Activated T-cell treated with anti-CD3 and anti-CD28 coated beads, Interleukin-2, amount 50 U/mL, for 72 hours (primary cell): ENCODE data around the gene PSMA6. TPM values are rescaled to one million over a fixed set of nuclear protein-coding genes. Genes with fewer than 3 reads are reported as not detected.
A peak's percentile ranks its signal among the peaks of the same experiment; 100 is the strongest.
"Not testable (repeated sequence)": the region's sequence is repeated elsewhere in the genome, so short reads cannot be mapped to it uniquely, and the experiment has no call there.

ENCODE experiments used
- ATAC-seq, 2 donors: fragments of 150-1000 bp; cut with Tn5 transposase; replicated peaks in 1 of 2; 2 replicates each; pipeline ENCODE4 v1.10.0; 2021; ENCODE audit warnings: moderate library complexity in 2 of 2, mild to moderate bottlenecking in 1 of 2
- DNase-seq, 2 donors: peaks; one replicate each; pipeline ENCODE4 v3.0.0; 2021 to 2022; ENCODE audit warnings: mixed read lengths in 1 of 2
- H3K27ac Mint-ChIP-seq: one replicate; pipeline ENCODE4 v1.8.0; 2022; ENCODE audit warnings: mild to moderate bottlenecking, moderate library complexity, mixed read lengths
- H3K27me3 Mint-ChIP-seq: one replicate; pipeline ENCODE4 v1.8.0; 2022; ENCODE audit warnings: low read depth, mixed read lengths
- H3K36me3 Mint-ChIP-seq, 2 donors: one replicate each; pipeline ENCODE4 v1.8.0; 2022; ENCODE audit warnings: mixed read lengths in 2 of 2, mild to moderate bottlenecking in 1 of 2; ENCODE audit not compliant: insufficient read depth in 2 of 2
- H3K4me1 Mint-ChIP-seq: one replicate; pipeline ENCODE4 v1.8.0; 2022; ENCODE audit warnings: low read depth, mixed read lengths
- H3K4me3 Mint-ChIP-seq, 2 donors: one replicate each; pipeline ENCODE4 v1.8.0; 2022; ENCODE audit warnings: mild to moderate bottlenecking in 2 of 2, mixed read lengths in 2 of 2, moderate library complexity in 2 of 2
- H3K9me3 Mint-ChIP-seq, 2 donors: one replicate each; pipeline ENCODE4 v1.8.0; 2022; ENCODE audit warnings: mixed read lengths in 2 of 2
- total RNA-seq, 2 donors: library from RNA; stranded (reverse); gene quantifications; one replicate each; pipeline ENCODE4 v1.2.3, GENCODE V29; 2022

PSMA6 gene
- 100 to 1,000 TPM; 325 to 349 TPM for total RNA-seq

DNA sequence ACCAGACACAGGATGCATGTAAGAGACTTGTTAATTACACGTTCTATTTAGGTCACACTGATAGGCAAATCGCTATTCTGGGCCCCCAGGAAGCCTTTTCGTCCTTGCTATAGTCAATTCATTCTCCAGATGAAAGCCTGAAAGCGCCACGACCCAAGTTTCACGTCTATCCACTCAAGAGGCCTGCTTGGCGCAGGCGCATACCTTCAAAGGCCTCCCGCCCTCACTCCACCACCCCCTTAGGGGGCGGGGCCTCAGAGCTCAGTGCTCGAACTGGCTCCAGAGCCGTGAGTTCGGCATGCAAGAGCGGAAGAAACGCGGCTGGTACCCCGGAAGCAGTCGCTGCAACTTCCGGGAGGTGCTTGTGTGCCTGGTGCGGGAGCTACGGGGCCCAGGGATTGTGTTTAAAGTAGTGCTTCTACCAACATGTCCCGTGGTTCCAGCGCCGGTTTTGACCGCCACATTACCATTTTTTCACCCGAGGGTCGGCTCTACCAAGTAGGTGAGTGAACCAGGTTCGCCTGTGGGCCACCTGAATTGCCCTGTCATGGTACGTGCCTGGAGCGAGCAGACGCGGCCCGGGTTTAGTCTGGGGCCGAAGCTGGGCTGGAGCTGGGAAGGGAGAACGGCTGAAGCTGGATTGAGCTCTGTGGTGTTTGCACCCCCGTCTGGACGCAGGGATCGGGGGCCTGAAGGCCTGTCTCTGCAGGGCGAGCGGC lies at the start of gene PSMA6:
Gene PSMA6 (plus strand): TSS at position 332 of the 719 bp plus-strand sequence. CDS start 95 bp downstream, at position 427.
- H3K36me3 Mint-ChIP-seq: peaks cover 11 to 14% of the 10 kb centered on the region in 2 donors
- peak within 1 kb of the TSS; percentile 96 to 98 for H3K4me3 Mint-ChIP-seq
- peak within 1 kb of the TSS; percentile 100 for H3K27ac Mint-ChIP-seq
- H3K27me3 Mint-ChIP-seq: no peaks in the 10 kb centered on the region
- H3K9me3 Mint-ChIP-seq: no peaks in the 10 kb centered on the region
- peaks cover 72% of the 10 kb centered on the region for H3K4me1 Mint-ChIP-seq
- DNase-seq (peak; percentile 99), ATAC-seq (peak; percentile 85 to 87)

DNA sequence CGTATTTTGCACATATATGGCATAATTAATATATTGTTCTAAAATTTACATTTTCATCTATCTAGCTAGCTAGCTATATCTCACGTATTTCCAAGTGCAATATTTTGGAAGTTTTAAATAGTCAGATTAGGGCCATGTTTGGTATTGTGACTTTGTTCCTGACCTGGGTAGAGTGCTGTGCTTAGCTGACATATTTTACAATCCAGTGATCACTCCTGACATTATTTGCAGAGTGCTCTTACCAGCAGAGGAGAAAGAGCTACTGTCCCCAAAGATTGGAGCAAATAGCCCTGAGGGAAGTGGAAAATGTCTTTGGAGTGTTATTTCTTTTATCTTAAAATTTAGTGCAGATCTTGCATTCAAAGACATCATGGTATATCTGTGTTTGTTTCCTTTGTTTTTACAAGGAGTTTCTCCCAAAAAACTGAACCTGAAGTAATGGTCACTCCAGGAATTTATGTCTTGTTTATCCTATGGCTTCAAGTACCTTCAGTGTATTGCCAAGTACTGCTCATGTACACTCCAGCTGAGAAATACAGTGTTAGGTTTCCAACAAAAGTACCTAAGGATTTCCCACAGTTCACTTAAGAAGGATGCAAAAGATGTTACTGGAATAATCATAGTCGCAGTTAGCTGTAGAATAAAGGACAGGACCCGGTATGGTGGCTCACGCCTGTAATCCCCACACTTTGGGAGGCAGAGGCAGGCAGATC lies 49.4 kb upstream of the PSMA6 start:
- ATAC-seq (no peak), DNase-seq (no peak)
- Mint-ChIP-seq H3K4me1 (no peaks in the 10 kb centered on the region), H3K36me3 (peaks cover 0 to 2% of the 10 kb centered on the region in 2 donors), H3K4me3 (no peak overlapping the region), H3K9me3 (no peaks in the 10 kb centered on the region), H3K27me3 (no peaks in the 10 kb centered on the region), H3K27ac (peak overlapping the region; percentile 36)

DNA sequence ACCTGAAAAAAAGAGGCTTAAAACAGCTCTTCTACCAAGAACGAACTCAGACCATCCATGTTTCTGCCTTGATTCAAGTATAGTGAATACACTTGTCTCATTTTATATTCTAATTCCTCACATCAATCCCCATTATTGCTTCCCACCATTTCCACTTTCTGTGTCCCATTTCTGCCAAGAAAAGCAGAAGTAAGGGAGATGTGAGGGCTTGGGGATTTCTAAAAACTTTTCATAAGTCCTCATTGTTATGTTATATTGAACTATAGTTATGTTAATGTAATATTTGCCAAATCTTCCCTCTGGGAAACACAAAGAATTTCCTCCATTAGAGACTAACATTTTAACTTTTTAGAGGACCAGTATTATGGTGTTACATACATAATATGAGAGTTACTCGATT lies 48.2 kb upstream of the PSMA6 start:
- H3K9me3 Mint-ChIP-seq: no peaks in the 10 kb centered on the region
- DNase-seq: no peak
- no peak overlapping the region for H3K27ac Mint-ChIP-seq
- no peaks in the 10 kb centered on the region for H3K4me1 Mint-ChIP-seq
- no peak for ATAC-seq
- H3K36me3 Mint-ChIP-seq: peaks cover 0 to 2% of the 10 kb centered on the region in 2 donors
- H3K27me3 Mint-ChIP-seq: no peaks in the 10 kb centered on the region
- H3K4me3 Mint-ChIP-seq: no peak overlapping the region

DNA sequence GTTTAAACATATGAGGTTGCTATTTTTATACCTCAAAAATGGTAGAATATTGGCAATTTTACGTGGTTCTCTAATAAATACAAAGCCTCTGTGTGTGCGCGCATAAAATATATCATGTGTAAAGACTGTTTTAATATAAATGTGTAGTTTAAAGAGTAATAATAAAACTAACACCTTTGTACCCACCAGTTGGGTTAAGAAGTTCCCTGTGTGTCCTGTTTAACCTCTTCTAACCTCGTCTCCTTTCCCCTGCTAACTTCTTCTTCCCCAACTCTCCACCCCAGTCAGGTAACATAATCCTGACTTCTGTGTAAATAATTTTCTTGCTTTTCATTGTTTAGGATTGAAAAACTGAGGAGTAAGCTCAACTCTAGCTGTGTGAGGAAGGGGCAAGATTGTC lies 47.6 kb upstream of the PSMA6 start:
- no peak overlapping the region for H3K27ac Mint-ChIP-seq
- H3K27me3 Mint-ChIP-seq: no peaks in the 10 kb centered on the region
- no peaks in the 10 kb centered on the region for H3K4me1 Mint-ChIP-seq
- peaks cover 0 to 2% of the 10 kb centered on the region in 2 donors for H3K36me3 Mint-ChIP-seq
- no peak for DNase-seq
- ATAC-seq: no peak
- no peak overlapping the region for H3K4me3 Mint-ChIP-seq
- H3K9me3 Mint-ChIP-seq: no peaks in the 10 kb centered on the region

DNA sequence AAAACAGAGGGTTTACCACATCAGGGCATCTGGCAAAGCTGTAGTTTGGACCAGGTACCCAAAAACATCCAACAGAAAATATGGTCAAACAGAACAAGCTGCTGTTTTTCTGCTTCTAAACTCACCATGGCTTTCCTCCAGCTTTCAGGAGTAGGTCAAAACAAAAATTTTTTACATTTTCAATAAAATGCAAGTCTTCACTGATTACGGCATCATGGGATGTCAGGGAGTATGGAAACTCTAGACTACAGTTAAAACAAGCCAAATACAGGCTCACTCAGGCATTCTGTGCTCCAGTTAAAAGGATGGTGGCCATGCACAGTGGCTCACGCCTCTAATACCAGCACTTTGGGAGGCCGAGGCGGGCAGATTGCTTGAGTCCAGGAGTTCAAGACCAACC lies 47.1 kb upstream of the PSMA6 start:
- no peaks in the 10 kb centered on the region for H3K36me3 Mint-ChIP-seq
- H3K27me3 Mint-ChIP-seq: no peaks in the 10 kb centered on the region

DNA sequence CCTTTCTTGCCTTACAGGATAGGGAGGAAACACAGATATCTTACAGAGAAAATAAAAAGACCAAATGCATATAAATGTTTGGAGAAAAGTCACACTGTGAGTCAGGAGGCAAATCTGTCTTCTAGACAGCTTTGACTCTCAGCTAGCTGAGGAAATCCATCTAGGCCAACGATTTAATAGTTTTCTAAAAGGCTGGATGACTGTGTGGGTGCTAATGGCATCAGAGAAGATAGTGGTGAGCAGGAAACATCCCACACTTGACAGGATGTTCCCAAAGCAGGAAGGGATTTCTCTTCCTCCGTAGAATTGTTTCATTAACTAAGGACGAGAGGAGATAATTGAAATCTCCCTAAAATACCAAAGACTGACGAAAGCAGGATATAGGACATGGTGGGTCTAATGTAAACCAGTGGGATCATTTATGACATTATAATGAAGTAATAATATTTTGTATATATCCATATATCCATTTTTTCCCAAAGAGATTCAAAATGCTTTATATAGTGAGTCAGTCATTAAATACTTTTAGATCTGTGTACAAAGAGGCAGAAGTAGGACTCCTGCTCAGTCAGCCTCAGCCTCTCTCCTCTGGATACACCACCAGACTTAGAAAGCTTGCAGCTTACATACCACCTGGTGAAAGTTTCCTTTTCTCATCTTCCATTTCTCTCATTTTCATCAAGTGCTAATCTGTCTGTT lies 44.3 kb upstream of the PSMA6 start:
- no peaks in the 10 kb centered on the region for H3K27me3 Mint-ChIP-seq
- DNase-seq (no peak), ATAC-seq (no peak)
- no peak overlapping the region for H3K4me3 Mint-ChIP-seq
- no peaks in the 10 kb centered on the region for H3K9me3 Mint-ChIP-seq
- peaks cover 2% of the 10 kb centered on the region in 2 donors for H3K36me3 Mint-ChIP-seq
- peaks cover 7% of the 10 kb centered on the region for H3K4me1 Mint-ChIP-seq
- no peak overlapping the region for H3K27ac Mint-ChIP-seq

More for the DNA sequence above, 47.1 kb upstream of the PSMA6 start:
- H3K9me3 Mint-ChIP-seq: no peaks in the 10 kb centered on the region
- no peak overlapping the region for H3K4me3 Mint-ChIP-seq
- H3K4me1 Mint-ChIP-seq: no peaks in the 10 kb centered on the region
- ATAC-seq (no peak), DNase-seq (no peak)
- no peak overlapping the region for H3K27ac Mint-ChIP-seq

DNA sequence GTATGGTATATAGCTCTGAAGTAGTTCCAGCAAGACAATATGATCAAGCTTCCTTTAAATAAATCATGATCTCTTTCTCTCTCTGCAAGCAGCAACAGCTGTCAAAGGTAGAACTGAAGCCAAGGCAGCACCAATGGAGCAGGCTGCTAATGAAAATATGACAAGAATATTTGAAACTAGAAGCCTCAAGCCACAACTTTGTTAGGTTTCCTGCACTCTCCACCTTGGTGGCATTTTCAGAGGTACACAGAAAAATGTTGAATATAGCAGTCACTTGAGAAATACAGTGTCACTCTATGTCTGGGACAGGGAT lies 43.8 kb upstream of the PSMA6 start:
- peaks cover 2% of the 10 kb centered on the region in 2 donors for H3K36me3 Mint-ChIP-seq
- peak overlapping the region; percentile 9 for H3K27ac Mint-ChIP-seq
- DNase-seq: no peak
- peaks cover 12% of the 10 kb centered on the region for H3K4me1 Mint-ChIP-seq
- H3K4me3 Mint-ChIP-seq: no peak overlapping the region
- no peak for ATAC-seq
- no peaks in the 10 kb centered on the region for H3K9me3 Mint-ChIP-seq
- no peaks in the 10 kb centered on the region for H3K27me3 Mint-ChIP-seq

DNA sequence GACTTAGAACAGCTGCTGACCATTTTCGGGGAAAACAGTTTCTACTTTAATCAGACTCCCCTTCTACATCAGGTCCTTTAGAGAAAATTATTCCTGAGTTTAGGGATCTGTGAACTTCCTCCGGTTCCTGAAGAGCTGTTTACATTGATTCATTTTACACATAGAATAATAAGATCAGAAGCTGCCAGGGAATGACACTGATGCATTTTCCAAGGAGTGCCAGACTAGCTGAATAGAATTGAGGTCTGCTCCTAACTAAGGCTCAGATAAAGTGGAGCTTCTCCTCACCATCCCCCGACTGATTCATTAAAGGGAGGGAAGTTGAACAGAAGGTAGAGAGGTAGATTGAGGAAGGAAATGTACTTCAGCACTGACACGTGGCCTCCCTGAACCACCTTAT lies 41.9 kb upstream of the PSMA6 start:
- no peak for ATAC-seq
- H3K4me3 Mint-ChIP-seq: no peak overlapping the region
- H3K36me3 Mint-ChIP-seq: peaks cover 2% of the 10 kb centered on the region in 2 donors
- no peak overlapping the region for H3K27ac Mint-ChIP-seq
- H3K9me3 Mint-ChIP-seq: no peaks in the 10 kb centered on the region
- peaks cover 29% of the 10 kb centered on the region for H3K4me1 Mint-ChIP-seq
- no peak for DNase-seq
- no peaks in the 10 kb centered on the region for H3K27me3 Mint-ChIP-seq

DNA sequence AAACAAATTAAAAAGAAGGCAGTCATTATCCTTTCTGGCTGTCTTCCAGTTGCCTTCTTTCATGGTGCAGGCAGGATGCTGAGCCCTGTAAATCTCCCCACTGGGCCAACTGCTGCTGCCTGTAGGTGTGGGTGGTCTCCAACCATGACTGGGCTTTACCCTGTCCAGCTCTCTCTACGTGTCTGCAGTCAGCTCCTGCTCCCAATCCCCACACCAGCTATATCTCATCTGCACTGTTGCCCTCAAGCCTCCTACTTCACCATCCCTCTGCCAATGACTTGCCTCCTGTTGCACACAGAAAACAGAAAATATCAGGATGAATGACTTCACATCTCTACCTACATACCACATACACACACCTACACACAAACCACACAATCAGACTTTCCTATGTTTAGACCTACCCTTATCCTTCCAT lies 39.7 kb upstream of the PSMA6 start:
- ATAC-seq: peak; percentile 79 to 86
- H3K27ac Mint-ChIP-seq: no peak overlapping the region
- no peaks in the 10 kb centered on the region for H3K27me3 Mint-ChIP-seq
- peaks cover 29% of the 10 kb centered on the region for H3K4me1 Mint-ChIP-seq
- peak overlapping the region in 1 of 2 donors; percentile 1 for H3K4me3 Mint-ChIP-seq
- no peak for DNase-seq
- H3K36me3 Mint-ChIP-seq: peaks cover 2 to 3% of the 10 kb centered on the region in 2 donors
- no peaks in the 10 kb centered on the region for H3K9me3 Mint-ChIP-seq

DNA sequence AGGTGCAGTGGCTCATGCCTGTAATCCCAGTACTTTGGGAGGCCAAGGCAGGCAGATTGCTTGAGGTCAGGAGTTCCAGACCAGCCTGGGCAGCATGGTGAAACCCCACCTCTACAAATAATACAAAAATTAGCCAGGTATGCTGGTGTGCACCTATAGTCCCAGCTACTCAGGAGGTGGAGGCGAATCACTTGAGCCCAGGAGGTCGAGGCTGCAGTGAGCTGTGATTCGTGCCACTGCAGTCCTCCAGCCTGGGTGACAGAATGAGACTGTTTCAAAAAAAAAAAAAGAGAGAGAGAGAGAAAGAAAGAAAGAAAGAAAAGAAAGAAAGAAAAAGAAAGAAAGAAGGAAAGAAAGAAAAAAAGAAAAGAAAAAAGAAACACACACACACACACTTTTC lies 39.1 kb upstream of the PSMA6 start:
- Mint-ChIP-seq H3K4me1 (peaks cover 29% of the 10 kb centered on the region), H3K27ac (peak overlapping the region; percentile 56)
- not testable (repeated sequence) for H3K27me3 Mint-ChIP-seq, H3K36me3 Mint-ChIP-seq, H3K4me3 Mint-ChIP-seq, H3K9me3 Mint-ChIP-seq, ATAC-seq, DNase-seq

DNA sequence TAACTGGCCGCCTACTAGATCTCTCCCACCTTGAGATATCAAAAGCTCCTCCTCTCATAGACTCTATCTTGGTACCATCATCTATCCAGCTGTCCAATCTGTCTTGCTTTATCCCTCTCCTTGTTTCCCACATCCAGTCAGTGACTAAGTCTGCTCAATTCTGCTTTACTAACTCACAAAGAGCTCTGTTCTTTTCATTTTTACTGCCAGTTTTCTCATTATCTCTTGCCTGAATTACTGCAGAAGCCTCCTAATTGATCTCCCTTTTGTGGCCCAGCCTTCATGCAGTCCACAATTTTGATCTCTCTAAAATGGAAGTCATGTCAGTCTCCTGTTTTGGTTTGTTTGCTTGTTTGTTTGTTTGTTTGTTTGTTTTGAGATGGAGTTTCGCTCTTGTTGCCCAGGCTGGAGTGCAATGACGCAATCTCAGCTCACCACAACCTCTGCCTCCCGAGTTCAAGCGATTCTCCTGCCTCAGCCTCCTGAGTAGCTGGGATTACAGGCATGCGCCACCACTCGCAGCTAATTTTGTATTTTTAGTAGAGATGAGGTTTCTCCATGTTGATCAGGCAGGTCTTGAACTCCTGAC lies 38.1 kb upstream of the PSMA6 start:
- H3K36me3 Mint-ChIP-seq, ATAC-seq, H3K9me3 Mint-ChIP-seq, H3K27me3 Mint-ChIP-seq, H3K4me3 Mint-ChIP-seq, DNase-seq, H3K27ac Mint-ChIP-seq: not testable (repeated sequence)
- peaks cover 29% of the 10 kb centered on the region for H3K4me1 Mint-ChIP-seq

DNA sequence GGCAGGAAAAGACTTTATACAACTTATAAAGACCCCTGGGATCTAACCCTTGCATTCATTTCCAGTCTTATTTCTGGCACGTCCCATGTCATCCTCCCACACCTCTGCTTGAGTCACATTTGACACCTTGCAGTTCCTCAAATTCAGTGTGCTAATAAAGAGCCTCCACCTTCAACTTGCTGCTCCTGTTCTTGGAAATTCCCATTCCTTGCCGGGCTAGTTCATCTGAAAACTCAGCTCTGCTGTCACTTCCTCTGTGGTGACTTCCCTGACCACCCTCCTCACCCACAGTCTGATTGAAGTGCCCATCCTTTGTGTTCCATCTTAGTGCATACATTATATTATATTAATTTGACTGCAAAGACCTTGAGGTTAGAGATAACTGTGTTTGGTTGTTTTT lies 37.4 kb upstream of the PSMA6 start:
- Mint-ChIP-seq H3K4me1 (peaks cover 29% of the 10 kb centered on the region), H3K4me3 (peak overlapping the region; percentile 3 to 44), H3K36me3 (peaks cover 2 to 3% of the 10 kb centered on the region in 2 donors), H3K9me3 (no peaks in the 10 kb centered on the region), H3K27me3 (no peaks in the 10 kb centered on the region), H3K27ac (no peak overlapping the region)
- ATAC-seq (peak; percentile 22 to 40), DNase-seq (peak; percentile 10 to 12)

DNA sequence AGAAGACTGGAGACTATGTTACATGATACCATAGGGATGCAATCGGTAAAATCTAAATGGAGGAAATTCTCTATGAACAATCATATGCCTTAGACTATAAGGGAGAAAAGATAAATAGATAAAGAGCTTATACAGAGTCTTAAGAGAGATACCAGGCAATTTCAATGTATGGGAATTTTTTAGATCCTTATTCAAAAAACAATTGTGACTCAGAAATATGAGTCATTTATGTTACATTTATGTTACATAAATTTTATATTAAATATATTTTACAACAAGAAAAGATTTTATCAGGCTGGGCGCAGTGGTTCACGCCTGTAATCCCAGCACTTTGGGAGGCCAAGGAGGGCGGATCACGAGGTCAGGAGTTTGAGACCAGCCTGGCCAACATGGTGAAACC lies 36.5 kb upstream of the PSMA6 start:
- Mint-ChIP-seq H3K36me3 (peaks cover 2 to 3% of the 10 kb centered on the region in 2 donors), H3K27me3 (no peaks in the 10 kb centered on the region), H3K4me3 (no peak overlapping the region), H3K27ac (no peak overlapping the region), H3K9me3 (no peaks in the 10 kb centered on the region), H3K4me1 (peaks cover 29% of the 10 kb centered on the region)
- DNase-seq: no peak
- ATAC-seq: no peak
